HepG2 (cell line): Measurements from ENCODE around the gene TOM1L1. TPM values are rescaled to one million over a fixed set of nuclear protein-coding genes. Genes with fewer than 3 reads are reported as not detected.

Experiments used
- ARID2 ChIP-seq: sonication (generic); formaldehyde crosslinking; IDR thresholded peaks from 2 replicates; pipeline ENCODE4 v1.8.1; 2022; ENCODE audit warnings: mild to moderate bottlenecking, missing genetic modification reagents, borderline replicate concordance
- FOXJ3 ChIP-seq: sonication (generic); formaldehyde crosslinking; IDR thresholded peaks from 2 replicates; pipeline ENCODE4 v1.4.0; 2020; ENCODE audit warnings: missing genetic modification reagents, mild to moderate bottlenecking, borderline replicate concordance
- GZF1 ChIP-seq: sonication (generic); formaldehyde crosslinking; IDR thresholded peaks from 2 replicates; pipeline ENCODE4 v1.5.1; 2020; ENCODE audit warnings: mild to moderate bottlenecking, missing genetic modification reagents
- KLF15 ChIP-seq: sonication (generic); formaldehyde crosslinking; IDR thresholded peaks from 2 replicates; pipeline ENCODE4 v1.8.1; 2023; ENCODE audit warnings: borderline replicate concordance, mild to moderate bottlenecking, inconsistent platforms, missing genetic modification reagents, mixed read lengths
- MED1 ChIP-seq: sonication (generic); formaldehyde crosslinking; IDR thresholded peaks from 2 replicates; pipeline ENCODE4 v1.4.0; 2020; ENCODE audit warnings: missing genetic modification reagents
- MIXL1 ChIP-seq: IDR thresholded peaks from 2 replicates; pipeline ENCODE4 v1.6.1; 2016
- MXD4 ChIP-seq: IDR thresholded peaks from 2 replicates; pipeline ENCODE4 v1.6.1; 2016; ENCODE audit warnings: mild to moderate bottlenecking, missing biosample characterization, missing genetic modification reagents
- NCOA5 ChIP-seq: sonication (generic); formaldehyde crosslinking; IDR thresholded peaks from 2 replicates; pipeline ENCODE4 v1.4.0; 2020; ENCODE audit warnings: missing genetic modification reagents
- PHF21A ChIP-seq: sonication (generic); formaldehyde crosslinking; IDR thresholded peaks from 2 replicates; pipeline ENCODE4 v1.5.0; 2020; ENCODE audit warnings: mild to moderate bottlenecking, missing genetic modification reagents
- RFX1 ChIP-seq: fragments of 450-650 bp; IDR thresholded peaks from 2 replicates; pipeline ENCODE4 v1.6.1; 2017
- SIN3B ChIP-seq: fragments of 150-350 bp; IDR thresholded peaks from 2 replicates; pipeline ENCODE4 v1.6.1; 2014; ENCODE audit warnings: low read length
- SOX13 ChIP-seq, 3 experiments: fragments of 450-650 bp in 1 of 3; sonication (generic) in 1 of 3; formaldehyde crosslinking in 1 of 3; IDR thresholded peaks in 2 of 3; conservative IDR thresholded peaks in 1 of 3; 2 replicates each; pipeline versions ENCODE4 v1.5.0 to v1.6.1; 2016 to 2020; ENCODE audit warnings: antibody characterized with exemption in 1 of 3, mild to moderate bottlenecking in 1 of 3, missing compliant biosample characterization in 1 of 3, missing genetic modification reagents in 1 of 3, moderate library complexity in 1 of 3
- SOX6 ChIP-seq, 2 experiments: fragments of 450-650 bp in 1 of 2; sonication (generic) in 1 of 2; formaldehyde crosslinking in 1 of 2; IDR thresholded peaks; 2 replicates each; pipeline versions ENCODE4 v1.4.0 to v1.6.1; 2017 to 2020; ENCODE audit warnings: antibody characterized with exemption in 1 of 2, mild to moderate bottlenecking in 1 of 2, missing genetic modification reagents in 1 of 2
- SP140L ChIP-seq: sonication (generic); formaldehyde crosslinking; IDR thresholded peaks from 2 replicates; pipeline ENCODE4 v1.4.0; 2020; ENCODE audit warnings: missing genetic modification reagents, borderline replicate concordance
- ZBTB20 ChIP-seq: sonication (generic); formaldehyde crosslinking; IDR thresholded peaks from 2 replicates; pipeline ENCODE4 v1.8.1; 2023; ENCODE audit warnings: missing genetic modification reagents, low read depth, mild to moderate bottlenecking, borderline replicate concordance
- ZNF792 ChIP-seq: IDR thresholded peaks from 2 replicates; pipeline ENCODE4 v1.6.1; 2016
- ZNF879 ChIP-seq: sonication (generic); formaldehyde crosslinking; IDR thresholded peaks from 2 replicates; pipeline ENCODE4 v1.8.1; 2023; ENCODE audit warnings: missing genetic modification reagents
- ZSCAN22 ChIP-seq: sonication (generic); formaldehyde crosslinking; IDR thresholded peaks from 2 replicates; pipeline ENCODE4 v1.4.0; 2020; ENCODE audit warnings: mild to moderate bottlenecking, missing genetic modification reagents
- polyA plus RNA-seq, 8 experiments: library from polyadenylated mRNA; depleted of rRNA in 3 of 8; stranded (reverse) in 7 of 8; unstranded in 1 of 8; fragments of >200 nt; fragmentation: Illumina TruSeq in 4 of 8; extraction: Trizol in 4 of 8; gene quantifications; 2 replicates each; pipeline versions ENCODE4 v1.2.1 to v1.2.3, GENCODE V29; 2011 to 2016; ENCODE audit warnings: low read depth in 4 of 8, missing spikeins in 1 of 8, mixed read lengths in 1 of 8; ENCODE audit not compliant: insufficient read depth in 1 of 8
- total RNA-seq, 5 experiments: library from RNA; depleted of rRNA; stranded (reverse); fragments of >200 nt; fragmentation: Illumina TruSeq; extraction: Trizol; gene quantifications; 2 replicates each; pipeline ENCODE4 v1.2.3, GENCODE V29; 2016; ENCODE audit warnings: low read depth in 1 of 5
- TF ChIP-seq, protein P1 (sequence below): sonication (generic); formaldehyde crosslinking; IDR thresholded peaks from 2 replicates; pipeline ENCODE4 v1.4.0; 2020; ENCODE audit warnings: missing genetic modification reagents
- TF ChIP-seq, protein P2 (sequence below): sonication (generic); formaldehyde crosslinking; IDR thresholded peaks from 2 replicates; pipeline ENCODE4 v1.4.0; 2020; ENCODE audit warnings: missing genetic modification reagents

The TOM1L1 gene
- total and polyA plus RNA-seq, 2 of the 13 experiments (the other 11 are each of a cell fraction or from before 2014, with no cell fraction given): 45.3 to 51.3 TPM

DNA sequence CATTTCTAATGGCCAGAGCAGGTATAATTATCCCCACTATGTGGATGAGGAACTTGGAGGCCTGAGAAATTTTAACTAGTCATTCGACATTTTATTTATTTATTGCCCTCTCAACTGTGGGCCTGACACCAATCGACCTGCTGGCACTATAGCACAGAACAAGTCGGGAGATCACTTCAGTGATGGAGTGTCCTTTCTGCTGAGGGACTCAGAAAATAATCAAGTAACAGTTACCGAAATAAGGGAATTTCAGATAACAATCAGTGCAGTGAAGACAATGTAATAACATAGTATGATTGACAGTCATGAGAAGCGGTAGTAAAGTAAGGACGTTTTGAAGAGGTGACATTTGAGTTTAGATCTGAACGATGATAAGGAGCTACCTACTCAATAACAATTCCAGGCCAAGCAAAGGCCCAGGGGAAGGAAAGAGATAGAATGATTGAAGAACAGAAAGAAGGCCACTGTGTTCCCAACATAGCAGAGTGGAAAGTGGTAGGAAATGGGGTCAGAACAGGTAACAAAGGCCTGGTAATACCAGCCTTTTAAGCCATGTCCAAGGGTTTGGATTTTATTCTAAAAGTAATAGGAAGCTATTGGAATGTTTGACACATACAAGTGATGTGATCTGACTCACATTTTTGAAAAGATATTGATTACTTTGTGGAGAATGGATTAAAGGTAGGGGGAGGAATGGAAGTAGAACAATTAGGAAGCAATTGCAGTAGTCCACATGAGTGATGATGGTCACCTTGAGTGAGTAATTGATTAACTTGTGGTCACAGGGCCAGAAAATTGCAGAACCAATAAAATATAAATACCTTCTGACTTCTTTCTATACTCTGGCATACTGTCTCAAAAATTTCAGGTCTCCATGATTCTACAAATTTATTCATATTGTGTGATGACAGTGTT lies 69.3 kb downstream of the TOM1L1 start (continued):
- TF ChIP-seq, protein P1, sequence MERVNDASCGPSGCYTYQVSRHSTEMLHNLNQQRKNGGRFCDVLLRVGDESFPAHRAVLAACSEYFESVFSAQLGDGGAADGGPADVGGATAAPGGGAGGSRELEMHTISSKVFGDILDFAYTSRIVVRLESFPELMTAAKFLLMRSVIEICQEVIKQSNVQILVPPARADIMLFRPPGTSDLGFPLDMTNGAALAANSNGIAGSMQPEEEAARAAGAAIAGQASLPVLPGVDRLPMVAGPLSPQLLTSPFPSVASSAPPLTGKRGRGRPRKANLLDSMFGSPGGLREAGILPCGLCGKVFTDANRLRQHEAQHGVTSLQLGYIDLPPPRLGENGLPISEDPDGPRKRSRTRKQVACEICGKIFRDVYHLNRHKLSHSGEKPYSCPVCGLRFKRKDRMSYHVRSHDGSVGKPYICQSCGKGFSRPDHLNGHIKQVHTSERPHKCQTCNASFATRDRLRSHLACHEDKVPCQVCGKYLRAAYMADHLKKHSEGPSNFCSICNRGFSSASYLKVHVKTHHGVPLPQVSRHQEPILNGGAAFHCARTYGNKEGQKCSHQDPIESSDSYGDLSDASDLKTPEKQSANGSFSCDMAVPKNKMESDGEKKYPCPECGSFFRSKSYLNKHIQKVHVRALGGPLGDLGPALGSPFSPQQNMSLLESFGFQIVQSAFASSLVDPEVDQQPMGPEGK: peak; percentile 35; the same call in 1 of the 2 replicates
- TF ChIP-seq MED1: peak; percentile 39; the same call in 1 of the 2 replicates
- TF ChIP-seq ZSCAN22 (CRISPR knock-in tag): no peak
- no peak for TF ChIP-seq SIN3B
- TF ChIP-seq NCOA5 (CRISPR knock-in tag): no peak
- TF ChIP-seq, protein P2, sequence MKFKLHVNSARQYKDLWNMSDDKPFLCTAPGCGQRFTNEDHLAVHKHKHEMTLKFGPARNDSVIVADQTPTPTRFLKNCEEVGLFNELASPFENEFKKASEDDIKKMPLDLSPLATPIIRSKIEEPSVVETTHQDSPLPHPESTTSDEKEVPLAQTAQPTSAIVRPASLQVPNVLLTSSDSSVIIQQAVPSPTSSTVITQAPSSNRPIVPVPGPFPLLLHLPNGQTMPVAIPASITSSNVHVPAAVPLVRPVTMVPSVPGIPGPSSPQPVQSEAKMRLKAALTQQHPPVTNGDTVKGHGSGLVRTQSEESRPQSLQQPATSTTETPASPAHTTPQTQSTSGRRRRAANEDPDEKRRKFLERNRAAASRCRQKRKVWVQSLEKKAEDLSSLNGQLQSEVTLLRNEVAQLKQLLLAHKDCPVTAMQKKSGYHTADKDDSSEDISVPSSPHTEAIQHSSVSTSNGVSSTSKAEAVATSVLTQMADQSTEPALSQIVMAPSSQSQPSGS (CRISPR knock-in tag): peak; percentile 41; the same call in 1 of the 2 replicates
- peak; percentile 57; the same call in 1 of the 2 replicates for TF ChIP-seq MXD4 (CRISPR knock-in tag)
- no peak for TF ChIP-seq ZNF879 (CRISPR knock-in tag)
- no peak for TF ChIP-seq SOX6 (IDR thresholded peaks at IDR 0.05)
- peak; percentile 52 for TF ChIP-seq SOX6 (CRISPR knock-in tag; IDR thresholded peaks at IDR 0.05)
- no peak for TF ChIP-seq ZBTB20 (CRISPR knock-in tag)
- no peak for TF ChIP-seq FOXJ3
- TF ChIP-seq ZNF792 (CRISPR knock-in tag): peak; percentile 23; the same call in 1 of the 2 replicates
- TF ChIP-seq SP140L: no peak
- no peak for TF ChIP-seq SOX13 (IDR thresholded peaks at IDR 0.05)
- TF ChIP-seq SOX13 (CRISPR knock-in tag; conservative IDR thresholded peaks at IDR 0.05 in 1 of 2, IDR thresholded peaks at IDR 0.05 in 1 of 2): peak in 1 of 2 experiments; percentile 69; a peak in 2 of 4 replicates
- TF ChIP-seq KLF15: no peak
- TF ChIP-seq PHF21A (CRISPR knock-in tag): no peak
- no peak for TF ChIP-seq RFX1
- TF ChIP-seq ARID2 (CRISPR knock-in tag): 0 out of 2 replicates have a peak, but pooled peaks have one; percentile 28
- TF ChIP-seq MIXL1 (CRISPR knock-in tag): peak; percentile 36; the same call in 1 of the 2 replicates
- 0 out of 2 replicates have a peak, but pooled peaks have one; percentile 49 for TF ChIP-seq GZF1 (CRISPR knock-in tag)
